OCI-LY7 (cell line): ENCODE measurements around the gene NTM. TPM values are rescaled to one million over a fixed set of nuclear protein-coding genes. Genes with fewer than 3 reads are reported as not detected.

ENCODE experiments used
- BruUV-seq: library from RNA; stranded (reverse); fragments of 400-500 nt; replicated peaks from 2 replicates; lab custom pipeline; 2021; lab: Mats Ljungman, UMichigan
- CTCF ChIA-PET: fragments of 300-600 bp; sonication (Branson Sonifier 250); formaldehyde crosslinking; loops from one replicate; lab custom pipeline; 2022; ENCODE audit warnings: antibody characterized with exemption; ENCODE audit not compliant: unreplicated experiment; lab: Charles Lee
- POLR2A ChIA-PET: fragments of 300-600 bp; sonication (Branson Sonifier 250); formaldehyde crosslinking; loops from one replicate; lab custom pipeline; 2022; ENCODE audit warnings: antibody characterized with exemption; lab: Charles Lee
- DNase-seq: peaks from one replicate; pipeline ENCODE4 v3.0.0-alpha.2; 2015; ENCODE audit warnings: low spot score
- H2AFZ ChIP-seq: fragments of 200-600 bp; sonication (generic), shearing (Covaris generic); 2 replicates; pipeline ENCODE4 v1.6.1; 2014; ENCODE audit warnings: mild to moderate bottlenecking, antibody characterized with exemption, low read length, moderate library complexity
- H3K27ac ChIP-seq: fragments of 200-600 bp; sonication (generic); 2 replicates; pipeline ENCODE4 v1.5.1; 2014; ENCODE audit warnings: mixed run types, low read depth, mild to moderate bottlenecking, moderate library complexity, low read length, inconsistent platforms; ENCODE audit not compliant: poor library complexity, severe bottlenecking
- H3K36me3 ChIP-seq: fragments of 200-600 bp; sonication (generic); 2 replicates; pipeline ENCODE4 v1.6.1; 2014; ENCODE audit warnings: mild to moderate bottlenecking, antibody characterized with exemption, low read length, moderate library complexity, mixed read lengths; ENCODE audit not compliant: insufficient read depth
- H3K4me1 ChIP-seq: fragments of 200-600 bp; sonication (generic); 2 replicates; pipeline ENCODE4 v1.5.1; 2014; ENCODE audit warnings: mild to moderate bottlenecking, low read length; ENCODE audit not compliant: insufficient read depth, poor library complexity, severe bottlenecking
- H3K4me2 ChIP-seq: fragments of 200-600 bp; sonication (generic); 2 replicates; pipeline ENCODE4 v1.6.1; 2014; ENCODE audit warnings: mild to moderate bottlenecking, low read length
- H3K4me3 ChIP-seq: fragments of 200-600 bp; sonication (generic); 2 replicates; pipeline ENCODE4 v1.5.1; 2014; ENCODE audit warnings: mild to moderate bottlenecking, low read depth, low read length; ENCODE audit not compliant: poor library complexity, severe bottlenecking
- H3K79me2 ChIP-seq: fragments of 200-600 bp; sonication (generic); 2 replicates; pipeline ENCODE4 v1.6.1; 2016; ENCODE audit warnings: low read depth, mild to moderate bottlenecking, low read length, moderate library complexity, mixed read lengths; ENCODE audit not compliant: insufficient read depth
- H3K9me2 ChIP-seq: fragments of 200-600 bp; sonication (generic); 2 replicates; pipeline ENCODE4 v1.6.1; 2016; ENCODE audit warnings: mild to moderate bottlenecking, low read length, mixed read lengths; ENCODE audit not compliant: insufficient read depth
- H3K9me3 ChIP-seq: fragments of 200-600 bp; sonication (generic); 2 replicates; pipeline ENCODE4 v1.6.1; 2014; ENCODE audit warnings: mild to moderate bottlenecking, mixed run types, low read length, mixed read lengths
- H4K20me1 ChIP-seq: fragments of 200-600 bp; sonication (generic); 2 replicates; pipeline ENCODE4 v1.6.1; 2014; ENCODE audit warnings: mild to moderate bottlenecking, antibody characterized with exemption, low read length, moderate library complexity, mixed read lengths; ENCODE audit not compliant: insufficient read depth
- CTCF ChIP-seq: fragments of 200-600 bp; sonication (generic); conservative IDR thresholded peaks from 2 replicates; pipeline ENCODE4 v1.5.1; 2014; ENCODE audit warnings: mild to moderate bottlenecking, antibody characterized with exemption, low read length, moderate library complexity, mixed read lengths
- EZH2phosphoT487 ChIP-seq: fragments of 200-600 bp; sonication (generic); IDR thresholded peaks from 2 replicates; pipeline ENCODE4 v1.6.1; 2018; ENCODE audit warnings: low read depth, borderline replicate concordance, mild to moderate bottlenecking, mixed run types, antibody characterized with exemption, low read length, moderate library complexity, mixed read lengths
- intact Hi-C: fragments of 100-400 bp; cut with micrococcal nuclease; formaldehyde crosslinking; loops from one replicate; pipeline ENCODE4 v1.10.0; 2022; ENCODE audit not compliant: unreplicated experiment
- total RNA-seq, 2 experiments: library from RNA; depleted of rRNA in 1 of 2; stranded (reverse); fragments of >200 nt in 1 of 2; shearing (Covaris generic) in 1 of 2; gene quantifications; 2 replicates each; pipeline ENCODE4 v1.2.3, GENCODE V29; 2014 to 2022

Gene NTM
- total RNA-seq, 2 experiments from 2014 or later = not detected

DNA sequence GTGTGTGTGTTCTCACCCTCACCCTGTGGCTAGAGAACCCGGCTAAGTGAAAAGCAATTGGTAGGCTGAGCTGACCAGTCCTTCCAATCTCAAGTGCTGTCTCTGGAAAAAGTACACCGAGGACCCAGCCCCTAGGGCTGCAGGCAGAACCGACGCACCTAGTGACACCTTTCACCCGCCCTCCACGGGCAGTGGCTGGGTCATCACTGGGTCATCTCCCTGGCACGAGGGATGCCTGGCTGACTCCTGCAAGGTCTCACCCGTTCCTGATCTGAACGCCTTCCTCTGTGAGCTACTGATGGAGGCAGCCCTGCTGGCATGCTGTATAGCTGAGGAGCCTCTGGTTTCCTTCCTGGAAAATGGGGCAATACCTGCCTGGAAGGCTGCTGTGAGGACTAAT lies 311.5 kb downstream of the NTM start:
- no peaks in the 10 kb centered on the region for H3K79me2 ChIP-seq
- H3K27ac ChIP-seq = no peak overlapping the region
- H3K9me2 ChIP-seq = no peaks in the 10 kb centered on the region
- no peak overlapping the region for H2AFZ ChIP-seq
- intact Hi-C loops = no loop called here
- no peaks in the 10 kb centered on the region for H4K20me1 ChIP-seq
- POLR2A ChIA-PET = no interaction called here
- DNase-seq = no peak
- H3K4me1 ChIP-seq = no peaks in the 10 kb centered on the region
- no TSS peak for BruUV-seq
- H3K4me2 ChIP-seq = no peak overlapping the region
- H3K36me3 ChIP-seq = no peaks in the 10 kb centered on the region
- TF ChIP-seq CTCF (no peak), EZH2phosphoT487 (no peak)
- CTCF ChIA-PET = no interaction called here
- no peak overlapping the region for H3K4me3 ChIP-seq
- H3K9me3 ChIP-seq = no peaks in the 10 kb centered on the region

DNA sequence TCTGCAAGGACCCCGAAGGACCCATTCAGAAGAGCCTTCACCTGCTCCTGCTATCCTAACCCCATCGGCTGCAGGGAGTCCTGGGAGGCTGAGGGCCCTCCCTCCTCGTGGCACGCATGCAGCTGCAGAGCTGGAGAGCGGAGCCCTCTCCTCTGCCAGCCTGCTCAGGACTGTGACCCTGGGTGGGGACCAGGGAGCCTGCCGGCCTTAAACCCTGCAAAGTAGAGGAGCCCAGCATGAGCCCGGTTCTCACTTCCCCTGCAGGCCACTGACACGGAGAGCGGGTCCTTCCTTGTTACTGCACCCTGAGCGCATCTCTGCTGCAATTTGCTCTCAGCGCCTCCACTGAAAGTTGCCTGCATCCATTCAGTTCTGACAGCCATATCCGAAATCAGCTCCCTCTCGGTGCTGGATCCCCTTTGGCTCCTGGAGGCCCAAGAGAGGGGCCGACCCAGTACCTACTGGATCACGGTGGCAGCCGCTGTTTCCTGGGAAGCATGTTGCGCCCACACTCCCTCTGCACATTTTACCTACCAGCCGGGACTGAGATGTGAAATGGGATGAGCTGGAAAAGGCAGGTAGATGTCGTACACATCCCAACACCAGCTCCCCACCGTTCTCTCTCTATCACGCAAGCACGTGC lies 312.1 kb downstream of the NTM start:
- Histone ChIP-seq H3K9me3 (no peaks in the 10 kb centered on the region), H3K4me3 (no peak overlapping the region), H3K79me2 (no peaks in the 10 kb centered on the region), H3K4me1 (no peaks in the 10 kb centered on the region), H4K20me1 (no peaks in the 10 kb centered on the region), H3K4me2 (no peak overlapping the region), H3K9me2 (no peaks in the 10 kb centered on the region), H3K27ac (no peak overlapping the region), H2AFZ (no peak overlapping the region), H3K36me3 (no peaks in the 10 kb centered on the region)
- TF ChIP-seq CTCF (no peak), EZH2phosphoT487 (no peak)
- no TSS peak for BruUV-seq
- POLR2A ChIA-PET = interaction anchor here (0.7 kb wide), 1 partner anchor 737 kb away, joined by 3 read pairs; no protein-coding TSS in a partner anchor
- CTCF ChIA-PET = no interaction called here
- DNase-seq = no peak
- intact Hi-C loops = no loop called here

DNA sequence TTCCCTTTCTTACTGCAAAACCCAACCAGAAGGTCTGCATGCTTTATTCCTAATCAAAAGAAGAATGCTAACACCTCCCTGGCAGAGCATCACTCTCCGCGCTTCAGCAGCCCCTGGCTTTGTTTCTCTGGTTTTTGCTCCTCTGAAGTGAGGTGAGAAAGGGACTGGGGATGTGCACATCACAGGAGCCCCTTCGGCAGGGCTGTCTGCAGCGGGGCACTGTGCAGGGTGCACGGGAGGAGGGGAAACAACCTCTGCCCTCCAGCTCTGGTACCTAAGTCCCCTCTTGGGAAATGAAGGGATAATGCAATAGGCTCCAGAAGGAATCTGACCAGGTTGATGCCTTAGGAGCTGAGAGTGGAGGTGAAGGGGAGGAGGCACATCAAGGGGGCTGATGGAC lies 312.7 kb downstream of the NTM start:
- POLR2A ChIA-PET = interaction anchor here (0.7 kb wide), 1 partner anchor 737 kb away, joined by 3 read pairs; no protein-coding TSS in a partner anchor
- BruUV-seq = no TSS peak

More for the DNA sequence above, 312.7 kb downstream of the NTM start:
- TF ChIP-seq CTCF = no peak
- no peak for TF ChIP-seq EZH2phosphoT487
- Histone ChIP-seq H3K4me3 (no peak overlapping the region), H3K36me3 (no peaks in the 10 kb centered on the region), H3K79me2 (no peaks in the 10 kb centered on the region), H2AFZ (no peak overlapping the region), H3K27ac (no peak overlapping the region), H3K4me2 (no peak overlapping the region), H4K20me1 (no peaks in the 10 kb centered on the region), H3K9me3 (no peaks in the 10 kb centered on the region), H3K4me1 (no peaks in the 10 kb centered on the region), H3K9me2 (no peaks in the 10 kb centered on the region)
- no peak for DNase-seq
- CTCF ChIA-PET = no interaction called here
- intact Hi-C loops = no loop called here
